GM13976 (cell line): ENCODE results near the gene LHFPL6.
"Not testable (repeated sequence)": the region's sequence is repeated elsewhere in the genome, so short reads cannot be mapped to it uniquely, and the experiment has no call there.

ENCODE experiments used
- DNase-seq: peaks from one replicate; pipeline ENCODE4 v3.0.0; 2012; ENCODE audit warnings: low spot score
- in situ Hi-C: fragments of 300-500 bp; cut with MboI; formaldehyde crosslinking; loops from one replicate; pipeline ENCODE4 v1.12.0; 2022; ENCODE audit warnings: low sequenced_read_pairs, mixed read lengths, inconsistent platforms; ENCODE audit not compliant: unreplicated experiment
- TF ChIP-seq, protein P1 (sequence below): IDR thresholded peaks from 2 replicates; pipeline ENCODE4 v1.5.1; 2012; ENCODE audit warnings: borderline replicate concordance, mild to moderate bottlenecking; ENCODE audit not compliant: insufficient read depth; ENCODE audit errors: extremely low read depth, missing control alignments, control extremely low read depth

Gene LHFPL6

DNA sequence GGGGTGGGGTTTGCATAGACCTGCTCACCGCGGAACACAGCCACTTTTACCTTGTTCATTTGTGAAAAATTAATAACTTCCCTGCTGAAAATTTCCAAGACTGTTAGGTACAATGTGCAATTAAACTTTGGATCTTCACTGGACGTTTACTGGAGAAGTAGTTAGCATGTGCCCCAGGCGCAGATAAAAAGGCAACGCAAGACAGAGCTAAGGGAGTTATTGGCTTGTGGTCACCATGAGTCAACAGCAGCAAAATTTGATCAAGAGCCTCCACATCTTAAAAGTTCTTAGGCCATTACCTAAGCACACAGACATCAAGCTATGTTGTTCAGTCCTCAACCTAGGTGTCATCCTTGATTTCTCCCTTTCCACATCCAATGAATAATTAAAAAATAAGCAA lies 257.0 kb downstream of the LHFPL6 start:
- DNase-seq, result no peak
- in situ Hi-C loops, result no loop called here
- TF ChIP-seq, protein P1, sequence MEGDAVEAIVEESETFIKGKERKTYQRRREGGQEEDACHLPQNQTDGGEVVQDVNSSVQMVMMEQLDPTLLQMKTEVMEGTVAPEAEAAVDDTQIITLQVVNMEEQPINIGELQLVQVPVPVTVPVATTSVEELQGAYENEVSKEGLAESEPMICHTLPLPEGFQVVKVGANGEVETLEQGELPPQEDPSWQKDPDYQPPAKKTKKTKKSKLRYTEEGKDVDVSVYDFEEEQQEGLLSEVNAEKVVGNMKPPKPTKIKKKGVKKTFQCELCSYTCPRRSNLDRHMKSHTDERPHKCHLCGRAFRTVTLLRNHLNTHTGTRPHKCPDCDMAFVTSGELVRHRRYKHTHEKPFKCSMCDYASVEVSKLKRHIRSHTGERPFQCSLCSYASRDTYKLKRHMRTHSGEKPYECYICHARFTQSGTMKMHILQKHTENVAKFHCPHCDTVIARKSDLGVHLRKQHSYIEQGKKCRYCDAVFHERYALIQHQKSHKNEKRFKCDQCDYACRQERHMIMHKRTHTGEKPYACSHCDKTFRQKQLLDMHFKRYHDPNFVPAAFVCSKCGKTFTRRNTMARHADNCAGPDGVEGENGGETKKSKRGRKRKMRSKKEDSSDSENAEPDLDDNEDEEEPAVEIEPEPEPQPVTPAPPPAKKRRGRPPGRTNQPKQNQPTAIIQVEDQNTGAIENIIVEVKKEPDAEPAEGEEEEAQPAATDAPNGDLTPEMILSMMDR, result no peak

DNA sequence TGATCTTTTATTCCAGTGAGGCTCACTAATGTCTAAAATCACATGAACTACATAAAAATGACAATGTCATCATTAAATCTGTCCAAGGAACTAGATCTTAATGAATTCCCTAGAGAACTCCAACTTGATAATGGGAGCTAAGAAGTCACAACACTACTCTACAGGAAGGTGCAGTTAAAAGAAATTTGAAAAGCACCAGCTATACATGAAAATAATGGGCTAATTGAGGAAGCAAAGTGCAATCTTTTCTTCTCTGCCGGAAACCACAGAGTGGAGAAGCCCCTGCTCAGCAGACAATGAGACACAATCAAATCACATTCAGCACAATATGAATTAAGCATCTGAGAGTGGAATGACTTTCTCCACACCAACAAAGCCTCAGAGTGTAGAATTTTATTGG lies 261.7 kb downstream of the LHFPL6 start:
- in situ Hi-C loops, result no loop called here
- TF ChIP-seq, protein P1, result no peak
- no peak for DNase-seq

DNA sequence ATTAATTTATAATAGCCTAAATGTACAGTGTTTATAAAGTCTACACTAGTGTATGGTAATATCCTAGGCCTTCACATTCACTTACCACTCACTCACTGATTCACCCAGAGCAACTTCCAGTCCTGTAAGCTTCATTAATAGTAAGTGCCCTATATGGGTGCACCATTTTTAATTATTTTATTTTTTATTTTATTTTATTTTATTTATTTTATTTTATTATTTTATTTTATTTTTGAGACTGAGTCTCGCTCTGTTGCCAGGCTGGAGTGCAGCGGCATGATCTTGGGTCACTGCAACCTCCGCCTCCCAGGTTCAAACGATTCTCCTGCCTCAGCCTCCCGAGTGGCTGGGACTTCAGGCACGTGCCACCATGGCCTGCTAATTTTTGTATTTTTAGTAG lies 264.9 kb downstream of the LHFPL6 start:
- in situ Hi-C loops, DNase-seq: not testable (repeated sequence)

DNA sequence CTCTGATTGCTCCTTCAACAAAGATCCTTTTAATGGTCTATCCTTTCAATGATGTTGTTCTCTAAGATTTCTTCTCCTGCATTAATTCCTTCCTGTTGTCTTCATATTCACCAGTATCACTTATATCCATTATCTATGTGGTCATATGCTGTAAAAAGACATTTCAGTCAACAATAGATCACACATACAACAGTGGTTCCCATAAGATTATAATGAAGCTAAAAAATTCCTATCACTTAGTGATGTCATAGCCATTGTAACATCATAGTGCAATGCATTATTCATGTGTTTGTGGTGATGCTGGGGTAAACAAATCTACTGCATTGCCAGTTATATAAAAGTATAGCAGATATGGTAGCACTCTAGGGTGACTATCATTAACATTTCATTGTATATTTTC lies 266.1 kb downstream of the LHFPL6 start:
- in situ Hi-C loops, result no loop called here
- TF ChIP-seq, protein P1, result no peak
- no peak for DNase-seq

DNA sequence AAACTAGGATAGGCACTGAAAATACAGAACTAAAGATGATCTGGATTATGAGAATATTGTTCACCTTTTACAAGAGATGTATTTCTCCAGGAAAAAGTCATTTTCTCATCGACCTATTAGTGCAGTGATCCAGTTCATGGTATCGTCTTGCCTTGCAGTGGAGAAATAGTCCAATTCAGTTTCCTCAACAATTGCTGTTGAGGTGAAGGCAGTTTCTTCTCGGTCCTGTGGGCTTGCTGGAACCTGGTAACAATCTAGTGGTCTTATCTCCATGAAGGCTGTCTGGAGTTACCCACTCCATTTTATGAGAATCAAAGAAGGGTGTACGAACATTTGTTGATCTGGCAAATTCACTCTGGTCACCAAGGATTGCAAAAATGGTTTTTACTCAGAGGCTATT lies 266.8 kb downstream of the LHFPL6 start:
- in situ Hi-C loops, result no loop called here
- no peak for DNase-seq
- TF ChIP-seq, protein P1, result no peak

DNA sequence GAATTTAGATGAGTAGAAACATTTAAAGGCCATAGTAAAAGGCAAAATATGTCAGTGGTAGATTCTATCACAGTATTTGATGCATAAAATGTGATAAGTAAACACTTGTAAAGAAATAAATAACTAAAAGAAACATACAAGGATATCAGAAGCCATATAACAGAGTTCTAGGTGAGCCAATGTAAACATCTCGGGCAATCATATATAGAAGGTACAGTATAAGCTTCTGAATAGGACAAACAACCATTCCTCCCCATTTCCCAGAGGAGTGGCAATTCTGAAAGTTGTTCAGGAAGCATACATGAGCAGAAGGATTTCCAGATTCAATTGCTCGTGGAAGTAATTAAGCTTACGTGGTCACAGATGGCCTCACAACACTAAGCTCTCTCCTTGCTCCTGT lies 267.3 kb downstream of the LHFPL6 start:
- TF ChIP-seq, protein P1, result no peak
- in situ Hi-C loops, result no loop called here
- no peak for DNase-seq

DNA sequence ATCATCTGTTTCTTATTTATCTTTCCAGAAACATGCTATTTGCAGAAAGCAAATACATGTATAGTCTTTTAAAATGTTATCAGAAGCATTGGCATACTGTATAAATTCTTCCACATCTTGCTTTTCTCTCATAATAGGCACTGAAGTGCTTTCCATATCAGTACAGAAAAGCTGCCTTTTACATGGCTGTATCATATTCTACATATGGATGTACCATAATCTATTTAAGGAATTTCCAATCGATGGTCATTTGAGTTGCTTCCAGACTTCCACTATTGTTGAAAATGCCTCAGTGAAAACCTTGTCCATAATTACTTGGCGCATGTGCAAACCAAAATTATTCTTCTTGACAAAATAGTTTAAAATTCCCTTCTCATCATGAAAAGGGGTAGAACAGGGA lies 272.5 kb downstream of the LHFPL6 start:
- in situ Hi-C loops, result no loop called here
- TF ChIP-seq, protein P1, result no peak
- no peak for DNase-seq
